GM20431 (cell line): ENCODE measurements around the gene PTPRG.
"Not testable (repeated sequence)": the region's sequence is repeated elsewhere in the genome, so short reads cannot be mapped to it uniquely, and the experiment has no call there.

Source experiments
- in situ Hi-C: fragments of 300-500 bp; cut with MseI, MboI; formaldehyde crosslinking; loops from one replicate; pipeline ENCODE4 v1.15.0; 2020; ENCODE audit warnings: low sequenced_read_pairs; ENCODE audit not compliant: unreplicated experiment

PTPRG gene

DNA sequence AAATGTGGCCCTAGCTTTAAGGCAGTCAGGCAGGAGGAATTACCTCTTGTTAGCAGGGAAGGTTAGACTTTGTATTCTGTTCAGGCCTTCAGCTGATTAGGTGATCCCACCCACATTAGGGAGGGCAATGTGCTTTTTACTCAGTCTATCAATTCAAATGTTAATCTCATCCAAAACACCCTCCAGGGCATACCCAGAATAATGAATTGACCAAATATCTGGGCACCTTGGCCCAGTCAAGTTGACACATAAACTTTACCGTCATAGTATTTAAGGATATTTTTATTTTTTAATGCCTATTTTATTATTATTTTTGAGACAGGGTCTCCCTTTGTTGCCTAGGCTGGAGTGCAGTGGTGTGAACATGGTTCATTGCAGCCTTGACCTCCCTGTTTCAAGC lies 146.1 kb downstream of the PTPRG start:
- in situ Hi-C loops = no loop called here

DNA sequence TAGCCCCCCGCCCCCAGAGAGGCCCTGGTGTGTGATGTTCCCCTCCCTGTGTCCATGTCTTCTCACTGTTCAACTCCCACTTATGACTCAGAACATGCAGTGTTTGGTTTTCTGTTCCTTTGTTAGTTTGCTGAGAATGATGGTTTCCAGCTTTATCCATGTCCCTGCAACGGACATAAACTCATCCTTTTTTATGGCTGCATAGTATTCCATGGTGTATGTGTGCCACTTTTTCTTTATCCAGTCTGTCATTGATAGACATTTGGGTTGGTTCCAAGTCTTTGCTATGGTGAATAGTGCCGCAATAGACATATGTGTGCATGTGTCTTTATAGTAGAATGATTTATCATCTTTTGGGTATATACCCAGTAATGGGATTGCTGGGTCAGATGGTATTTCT lies 149.5 kb downstream of the PTPRG start:
- in situ Hi-C loops = not testable (repeated sequence)

DNA sequence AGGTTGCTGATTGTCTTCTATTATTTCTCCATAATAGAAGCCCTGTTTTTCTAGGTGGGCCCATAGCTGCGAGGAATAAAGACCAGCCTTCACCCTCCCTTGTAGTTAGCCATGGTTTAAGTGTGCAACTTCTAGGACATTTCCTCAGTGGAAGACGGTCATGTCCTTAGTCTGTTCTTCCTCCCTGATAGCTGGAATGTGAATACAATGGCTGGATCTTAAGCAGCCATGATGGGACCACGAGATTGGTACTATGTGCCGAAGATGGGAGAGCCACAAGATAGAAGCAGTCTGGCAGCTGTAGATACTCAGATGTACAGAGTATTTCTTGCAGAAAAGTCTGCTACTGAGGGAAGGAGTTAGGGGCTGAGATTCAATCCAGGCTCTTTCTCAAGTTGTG lies 152.9 kb downstream of the PTPRG start:
- in situ Hi-C loops = no loop called here

DNA sequence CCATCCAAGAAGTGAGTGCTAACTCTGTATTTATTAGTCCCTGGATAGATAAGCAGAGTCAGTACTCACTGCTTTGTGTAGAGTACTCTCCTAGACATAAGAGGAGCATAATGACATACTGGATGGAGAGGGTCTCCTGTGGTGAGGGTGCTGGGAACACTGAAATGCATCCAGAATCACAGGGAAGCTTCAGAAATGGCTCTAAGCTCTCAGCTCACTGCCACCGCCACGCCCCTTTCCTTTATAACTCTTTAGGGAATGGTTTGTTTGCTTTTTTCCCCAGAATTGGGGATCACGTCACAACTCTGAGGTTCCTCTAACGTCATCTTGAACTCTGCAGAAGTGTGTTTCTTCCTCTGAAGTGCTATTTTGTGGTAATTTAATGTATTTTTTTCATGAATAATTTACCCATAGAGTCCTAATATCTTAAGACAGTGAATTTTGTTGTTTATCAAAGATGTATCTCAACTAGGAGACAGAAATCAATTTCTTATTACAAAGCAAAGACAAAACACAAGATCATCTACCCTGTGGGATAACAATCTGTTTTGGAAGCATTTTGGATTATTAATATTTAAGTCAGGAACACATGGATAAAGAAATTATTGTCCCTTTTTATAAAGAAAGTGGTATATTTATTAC lies 154.6 kb downstream of the PTPRG start:
- in situ Hi-C loops = no loop called here

DNA sequence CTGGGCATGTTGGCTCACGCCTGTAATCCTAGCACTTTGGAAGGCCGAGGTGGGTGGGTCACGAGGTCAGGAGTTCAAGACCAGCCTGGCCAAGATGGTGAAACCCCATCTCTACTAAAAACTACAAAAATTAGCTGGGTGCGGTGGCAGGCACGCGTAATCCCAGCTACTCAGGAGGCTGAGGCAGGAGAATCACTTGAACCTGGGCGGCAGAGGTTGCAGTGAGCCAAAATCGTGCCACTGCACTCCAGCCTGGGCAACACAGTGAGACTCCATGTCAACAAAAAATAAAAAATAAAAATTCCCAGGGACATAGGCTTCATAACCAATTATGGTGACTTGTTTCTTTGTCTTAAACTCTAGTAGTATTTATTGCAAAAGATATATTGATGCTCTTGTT lies 155.3 kb downstream of the PTPRG start:
- in situ Hi-C loops = not testable (repeated sequence)

DNA sequence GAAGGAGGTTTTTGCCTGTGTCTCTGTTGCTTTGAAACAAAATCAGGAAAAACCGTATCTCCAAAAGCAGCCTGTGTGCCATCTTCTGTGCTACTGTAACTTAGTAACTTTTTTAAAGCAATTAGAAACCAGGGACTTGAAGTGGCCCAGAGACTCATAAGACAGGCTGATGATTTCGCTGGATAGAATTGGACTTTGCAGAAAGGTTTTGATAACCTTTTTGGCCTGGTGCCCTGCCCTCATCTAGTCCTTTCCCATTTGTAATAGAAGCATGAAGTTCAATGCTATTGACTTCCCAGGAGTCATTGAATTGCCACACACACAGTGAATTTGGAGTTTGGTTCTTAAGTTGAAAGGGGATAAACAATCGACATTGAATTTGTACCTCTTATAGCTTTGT lies 157.2 kb downstream of the PTPRG start:
- in situ Hi-C loops = no loop called here

DNA sequence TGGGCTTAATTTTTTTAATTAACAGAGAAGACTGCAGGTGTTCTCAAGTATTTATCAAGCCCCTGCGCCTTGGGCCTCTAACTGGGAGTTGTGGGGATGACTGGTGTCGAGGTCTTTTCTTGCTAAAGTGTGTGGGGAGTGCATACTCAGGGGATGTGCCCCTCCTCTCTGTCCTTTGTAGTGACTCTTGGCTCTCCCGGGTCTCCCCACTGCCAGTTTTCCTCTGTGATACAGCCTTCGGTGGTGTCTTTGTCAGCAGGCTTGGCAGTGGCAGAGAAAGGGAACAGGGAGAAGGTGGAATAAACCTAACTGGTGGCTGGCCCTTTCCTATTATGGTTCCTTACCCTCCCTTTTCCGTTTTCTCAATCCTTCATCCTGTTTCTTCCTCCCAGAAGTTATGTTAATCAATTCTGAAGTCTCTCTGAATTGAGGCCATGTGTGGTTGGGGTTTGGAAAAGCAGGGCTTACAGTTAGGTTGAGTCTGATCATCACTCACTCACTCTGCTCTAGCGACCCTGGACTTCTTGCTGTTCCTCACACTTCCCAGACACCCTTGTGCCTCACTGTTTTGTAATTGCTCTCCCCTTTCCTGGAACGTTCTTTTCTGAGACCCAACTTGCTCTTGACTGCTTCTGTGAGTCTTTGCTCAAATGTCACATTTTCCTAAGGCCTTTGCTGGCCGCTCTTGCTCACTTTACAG lies 158.1 kb downstream of the PTPRG start:
- in situ Hi-C loops = no loop called here

DNA sequence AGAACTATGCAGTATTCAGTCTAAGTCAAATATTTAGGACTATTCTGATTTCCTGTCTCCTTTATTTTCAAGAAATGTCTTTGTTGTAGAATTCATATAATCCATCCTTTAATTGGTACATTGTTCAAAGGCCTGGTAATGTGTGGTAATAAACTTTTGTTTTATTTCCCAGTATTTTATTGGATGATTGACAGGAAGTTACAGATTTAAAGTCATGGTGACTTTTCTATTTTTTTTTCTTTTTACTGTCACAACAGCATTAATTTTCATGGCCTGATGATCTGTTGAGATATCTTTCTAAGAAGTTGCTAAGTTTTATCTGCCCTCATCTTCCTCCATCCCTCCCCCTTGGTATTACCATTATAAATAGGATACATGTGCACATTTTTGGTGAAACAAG lies 161.7 kb downstream of the PTPRG start:
- in situ Hi-C loops = no loop called here

DNA sequence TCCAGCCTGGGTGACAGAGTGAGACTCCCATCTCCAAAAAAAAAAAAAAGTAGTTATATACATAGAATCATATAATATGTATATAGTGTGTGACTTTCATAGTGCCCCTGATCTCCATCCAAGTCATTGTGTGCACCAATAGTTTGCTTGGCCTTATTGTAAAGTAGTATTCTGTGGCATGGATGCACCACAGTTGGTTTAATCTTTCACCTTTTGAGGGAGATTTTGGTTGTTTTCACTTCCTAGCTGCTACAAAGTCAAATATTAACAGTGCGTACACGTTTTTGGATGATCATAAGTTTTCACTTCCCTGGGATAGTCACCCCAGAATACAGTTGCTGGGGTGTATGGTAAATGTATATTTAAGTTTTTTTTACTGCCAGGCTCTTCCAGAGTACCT lies 162.8 kb downstream of the PTPRG start:
- in situ Hi-C loops = no loop called here

DNA sequence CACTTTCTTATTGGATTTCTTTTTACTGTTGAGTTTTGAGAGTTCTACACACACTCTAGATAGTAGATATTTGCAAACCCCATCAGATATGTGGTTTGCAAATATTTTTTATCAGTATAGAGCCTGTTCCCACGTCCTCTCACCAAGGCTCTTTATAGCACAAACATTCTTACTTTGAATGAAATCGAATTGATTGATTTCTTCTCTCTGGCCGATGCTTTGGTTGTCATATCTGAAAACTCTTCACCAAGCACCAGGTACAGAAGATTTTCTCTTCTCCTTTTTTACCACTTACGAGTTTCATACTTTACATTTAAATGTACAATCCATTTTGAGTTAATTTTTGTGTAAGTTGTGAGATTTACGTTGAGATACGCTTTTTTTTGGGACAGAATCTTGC lies 163.4 kb downstream of the PTPRG start:
- in situ Hi-C loops = no loop called here

DNA sequence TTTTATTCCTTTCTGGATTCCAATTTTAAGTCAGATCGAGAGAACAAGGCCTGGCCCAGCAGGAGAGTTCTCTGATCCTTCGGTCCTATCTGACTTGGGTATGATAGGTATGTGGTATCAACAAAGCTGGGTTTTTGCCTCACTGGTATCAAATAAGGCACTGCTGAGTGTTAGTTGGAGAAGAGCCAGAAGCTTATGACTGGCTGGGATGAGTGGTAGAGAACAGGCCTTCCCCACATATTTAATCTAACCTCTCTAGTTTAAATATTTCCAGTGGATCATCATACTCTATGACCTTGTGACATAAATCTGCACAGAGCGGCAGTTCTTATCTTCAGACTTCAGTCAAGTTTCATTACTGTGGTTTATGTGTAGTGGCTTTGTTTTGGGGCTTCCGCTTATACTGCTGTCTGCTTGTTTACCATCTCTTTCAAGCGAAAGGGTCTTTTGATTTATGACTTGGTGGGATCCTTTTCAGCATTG lies 164.5 kb downstream of the PTPRG start:
- in situ Hi-C loops = no loop called here

DNA sequence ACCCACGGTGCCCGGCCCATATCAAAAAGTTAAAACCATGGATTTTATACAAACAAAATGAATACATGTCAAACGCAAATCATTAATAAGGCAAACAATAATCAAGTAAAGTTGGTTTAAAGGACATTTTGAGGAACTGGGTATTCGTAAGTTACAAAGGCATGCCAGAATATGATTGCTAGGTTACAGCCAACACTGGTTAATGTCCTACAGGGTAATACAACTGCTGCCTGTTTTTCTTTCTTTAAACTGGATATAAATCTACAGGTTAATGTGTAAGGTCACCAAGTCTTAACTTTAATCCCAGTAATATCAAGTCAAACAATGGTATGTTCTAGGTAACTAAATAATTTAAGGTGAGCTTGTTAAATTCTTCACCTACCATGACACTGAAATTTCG lies 166.1 kb downstream of the PTPRG start:
- in situ Hi-C loops = no loop called here

DNA sequence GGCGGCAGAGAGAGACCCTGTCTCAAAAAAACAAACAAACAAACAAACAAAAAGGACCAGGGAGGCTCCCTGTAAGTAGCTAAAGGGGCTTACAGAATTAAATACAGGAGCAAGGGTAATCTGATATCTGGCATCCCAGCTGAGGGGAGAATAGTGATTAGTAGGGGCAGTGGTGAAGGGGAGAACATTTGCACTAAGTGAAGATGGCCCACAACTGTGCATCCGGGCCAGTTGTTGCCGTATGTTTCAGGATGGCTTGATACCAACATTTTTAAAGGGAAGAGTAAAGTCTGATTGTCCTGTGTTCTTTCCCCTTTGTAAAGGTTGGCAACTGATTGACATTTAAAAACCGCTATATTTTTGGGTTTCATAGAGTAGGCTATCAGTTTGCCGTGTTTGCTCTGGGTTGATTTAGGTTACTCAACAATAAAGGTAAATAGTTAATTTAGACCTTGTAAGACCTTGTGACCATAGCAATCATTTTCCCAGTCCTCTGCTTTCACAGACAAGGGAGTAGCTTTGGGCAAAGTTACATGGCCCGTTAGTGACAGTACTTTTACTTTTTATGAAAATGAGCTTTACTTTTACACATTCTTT lies 167.8 kb downstream of the PTPRG start:
- in situ Hi-C loops = no loop called here

DNA sequence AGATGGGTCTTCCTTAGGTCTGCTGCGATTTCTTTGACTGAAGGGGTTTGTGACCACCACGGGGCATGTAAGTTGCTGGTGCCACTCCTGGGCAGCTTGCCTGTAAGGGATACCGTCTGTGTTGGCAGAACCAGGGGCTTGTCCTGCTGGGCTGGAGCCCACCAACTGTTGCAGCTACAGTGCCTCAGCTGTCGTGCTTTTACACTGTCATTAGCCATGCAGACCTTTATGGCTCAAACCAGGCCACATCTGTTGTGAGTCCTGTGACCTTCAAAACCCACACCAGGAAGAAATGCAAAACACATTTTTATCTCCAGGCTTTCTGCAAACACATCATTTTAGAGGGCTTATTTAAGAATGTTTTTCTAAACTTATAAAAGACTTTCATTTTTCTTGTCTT lies 168.7 kb downstream of the PTPRG start:
- in situ Hi-C loops = no loop called here

DNA sequence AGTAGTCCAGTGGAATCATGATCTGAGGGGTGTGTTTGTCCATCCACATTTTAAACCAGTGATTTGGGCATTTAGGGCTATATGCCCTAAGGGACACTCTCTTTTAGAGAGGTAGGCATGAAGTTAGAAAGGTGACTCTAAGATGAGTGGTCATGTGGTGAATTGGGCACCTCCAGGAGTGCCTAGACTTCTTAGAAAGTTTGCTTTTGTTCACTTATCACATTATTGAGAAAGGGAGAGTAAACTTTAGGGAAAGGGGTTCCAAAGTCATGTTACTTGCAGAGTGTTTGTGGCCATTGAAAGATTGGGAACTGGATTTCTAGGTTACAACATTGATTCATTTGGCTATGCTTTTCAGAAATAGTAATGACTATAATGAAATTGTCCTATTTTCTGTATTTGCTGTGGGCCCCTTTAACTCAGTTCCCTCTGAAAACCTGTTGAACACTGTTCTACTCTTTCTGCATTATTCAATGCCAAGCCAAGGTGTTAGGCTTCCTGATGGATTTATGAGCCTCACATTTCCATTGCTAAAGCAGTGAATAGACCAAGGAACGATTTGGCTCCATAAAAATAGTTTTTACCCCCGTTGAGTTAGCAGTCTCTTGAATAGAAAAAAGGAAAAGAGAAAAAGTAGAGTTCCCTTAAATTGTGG lies 169.3 kb downstream of the PTPRG start:
- in situ Hi-C loops = no loop called here

DNA sequence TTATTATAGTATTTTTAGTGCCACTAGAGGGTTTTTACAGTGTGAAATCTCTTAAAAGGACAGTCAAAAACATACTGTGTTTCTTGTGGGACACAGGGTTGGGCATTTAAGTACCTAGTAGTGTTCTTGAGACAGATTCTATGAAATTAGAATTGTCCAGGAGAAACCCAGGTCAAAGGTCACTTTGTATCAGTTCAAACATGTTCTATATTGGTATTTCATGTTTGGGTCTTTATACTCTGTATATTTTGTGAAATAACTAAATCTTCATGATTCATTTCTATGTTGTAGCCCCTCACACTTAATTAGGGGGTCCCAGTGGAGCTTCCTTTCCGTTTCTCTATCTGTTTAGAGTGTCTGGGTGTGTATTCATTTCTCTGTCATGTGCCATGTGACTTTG lies 171.6 kb downstream of the PTPRG start:
- in situ Hi-C loops = no loop called here

DNA sequence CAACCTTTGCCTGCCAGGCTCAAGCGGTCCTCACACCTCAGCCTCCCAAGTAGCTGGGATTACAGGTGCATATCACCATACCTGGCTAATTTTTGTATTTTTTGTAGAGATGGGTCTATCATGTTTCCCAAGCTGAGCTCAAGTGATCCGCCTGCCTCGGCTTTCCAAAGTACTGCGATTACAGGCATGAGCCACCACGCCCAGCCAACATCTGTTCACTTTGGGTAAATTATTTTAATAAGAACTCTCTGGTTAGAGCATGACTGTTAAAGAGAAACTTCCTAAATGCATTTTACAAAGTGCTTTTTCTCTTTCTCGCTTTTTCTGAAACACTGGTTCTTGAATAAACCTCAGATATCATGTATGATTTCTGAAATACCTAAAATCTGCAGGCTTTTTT lies 172.5 kb downstream of the PTPRG start:
- in situ Hi-C loops = no loop called here

DNA sequence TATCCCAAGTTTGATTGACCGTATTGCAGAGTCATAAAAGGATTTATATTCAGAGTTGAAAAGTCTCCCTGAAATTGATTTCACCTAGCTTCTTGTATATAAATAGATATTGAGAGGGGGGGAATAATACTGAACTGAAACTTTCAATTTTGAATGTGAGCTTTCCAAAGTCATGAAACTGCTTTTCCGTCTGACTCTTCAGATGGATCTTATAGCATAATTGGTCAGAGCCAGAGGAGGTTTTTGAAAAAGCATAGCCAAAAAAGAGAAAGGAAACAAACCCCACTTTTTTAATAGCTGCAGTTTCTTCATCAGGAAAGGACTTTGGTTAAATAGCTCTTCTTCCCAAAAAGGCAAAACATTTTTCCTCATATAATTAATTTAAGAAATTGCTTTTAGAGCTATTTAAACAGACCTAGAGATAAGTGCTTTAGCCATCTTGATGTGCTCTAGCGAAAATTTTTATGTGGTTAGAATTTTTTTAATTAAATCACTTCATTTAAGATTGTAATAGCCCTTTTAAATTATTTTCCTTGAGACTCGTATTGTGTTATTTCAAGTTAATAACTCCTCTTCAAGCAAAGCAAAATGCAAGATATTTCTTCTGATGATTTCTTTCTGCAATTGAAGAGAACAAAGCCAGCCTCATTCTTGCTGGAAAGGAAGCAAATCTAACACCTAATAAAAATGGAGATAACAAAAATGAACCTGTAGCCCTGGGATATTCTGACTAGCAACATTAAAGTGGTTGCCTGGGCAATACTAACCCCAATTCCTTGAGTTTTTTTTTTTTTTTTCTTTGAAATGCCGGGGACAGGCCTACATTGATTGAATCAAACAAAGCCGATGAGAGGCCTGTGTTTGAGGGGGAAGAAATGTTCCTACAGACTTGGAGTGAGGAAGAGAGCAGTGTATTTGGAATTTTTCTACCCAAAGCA lies 173.6 kb downstream of the PTPRG start:
- in situ Hi-C loops = no loop called here

DNA sequence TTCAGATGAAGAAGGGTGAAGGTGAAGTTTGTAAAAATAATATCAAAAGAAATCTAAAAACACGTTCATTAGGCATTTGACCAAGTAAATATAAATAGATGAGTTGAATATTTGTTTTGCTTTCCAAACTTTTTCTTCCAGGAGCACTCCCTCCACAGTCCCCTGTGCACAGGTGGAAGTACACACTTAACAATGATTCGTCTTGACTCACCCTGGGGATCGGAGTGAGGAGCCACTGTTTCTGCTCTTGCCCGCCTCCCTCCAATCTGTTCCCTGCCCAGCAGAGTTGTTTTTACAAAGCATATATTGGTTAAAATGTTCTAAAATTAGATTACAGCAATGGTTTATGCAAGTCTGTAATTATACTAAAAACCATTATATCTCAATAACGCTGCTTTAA lies 175.1 kb downstream of the PTPRG start:
- in situ Hi-C loops = no loop called here

DNA sequence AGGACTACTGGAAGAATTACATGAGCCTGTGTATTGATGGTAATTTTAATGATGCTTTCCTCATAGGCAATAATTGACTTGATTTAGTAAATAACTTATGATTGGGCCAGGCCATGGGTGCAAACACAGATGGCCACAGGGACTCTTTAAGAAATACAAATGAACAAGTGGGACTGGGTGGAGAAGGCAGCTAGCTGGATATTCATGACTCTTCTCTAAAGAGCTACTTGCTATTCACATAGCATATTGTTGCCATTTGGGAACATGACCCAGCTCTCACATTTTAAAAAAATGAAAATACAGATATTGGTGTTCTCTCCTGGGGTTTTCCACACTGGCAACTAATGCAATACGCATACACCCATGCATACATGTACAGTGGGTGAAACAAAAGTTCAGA lies 178.3 kb downstream of the PTPRG start:
- in situ Hi-C loops = no loop called here
